Heart left ventricle (tissue), 16 donors: ENCODE data around the gene DSG1. TPM values are rescaled to one million over a fixed set of nuclear protein-coding genes. Genes with fewer than 3 reads are reported as not detected.

ENCODE experiments used
- ATAC-seq, 4 donors: fragments of 200-7000 bp; cut with Tn5 transposase; one replicate each; pipeline ENCODE4 v1.9.1; 2020 to 2022; ENCODE audit warnings: moderate library complexity in 4 of 4, mild to moderate bottlenecking in 3 of 4, moderate number of reproducible peaks in 1 of 4
- DNase-seq, 5 donors: peaks; one replicate each; pipeline ENCODE4 v3.0.0-alpha.2; 2020
- H3K27ac ChIP-seq, 12 donors: fragments of 200-600 bp; sonication (generic) in 4 of 12; one replicate each; pipeline versions ENCODE4 v1.5.0 to v1.8.0; 2016 to 2022; ENCODE audit warnings: mild to moderate bottlenecking in 2 of 12
- H3K27me3 ChIP-seq, 9 donors: fragments of 200-600 bp; sonication (generic) in 2 of 9; one replicate each; pipeline versions ENCODE4 v1.5.1 to v1.8.0; 2016 to 2022; ENCODE audit warnings: mild to moderate bottlenecking in 3 of 9
- H3K36me3 ChIP-seq, 9 donors: fragments of 200-600 bp; sonication (generic) in 2 of 9; one replicate each; pipeline versions ENCODE4 v1.5.0 to v1.8.0; 2018 to 2022; ENCODE audit warnings: mild to moderate bottlenecking in 2 of 9
- H3K4me1 ChIP-seq, 12 donors: fragments of 200-600 bp; sonication (generic) in 4 of 12; one replicate each; pipeline versions ENCODE4 v1.5.0 to v1.8.0; 2016 to 2022; ENCODE audit warnings: mild to moderate bottlenecking in 3 of 12
- H3K4me3 ChIP-seq, 12 donors: fragments of 200-600 bp; sonication (generic) in 4 of 12; one replicate each; pipeline versions ENCODE4 v1.5.0 to v1.8.0; 2017 to 2022; ENCODE audit warnings: mild to moderate bottlenecking in 9 of 12, moderate library complexity in 4 of 12
- H3K9me3 ChIP-seq, 12 donors: fragments of 200-600 bp; sonication (generic) in 4 of 12; one replicate each; pipeline versions ENCODE4 v1.5.0 to v1.8.0; 2016 to 2022; ENCODE audit warnings: mild to moderate bottlenecking in 1 of 12
- CTCF ChIP-seq, 12 donors: fragments of 200-600 bp; sonication (generic) in 4 of 12; IDR thresholded peaks; one replicate each; pipeline versions ENCODE4 v1.5.0 to v1.8.0; 2018 to 2022; ENCODE audit warnings: antibody characterized with exemption in 12 of 12, mild to moderate bottlenecking in 5 of 12
- POLR2A ChIP-seq, 2 donors: fragments of 450-650 bp; IDR thresholded peaks; one replicate each; pipeline ENCODE4 v1.6.1; 2017; ENCODE audit warnings: antibody characterized with exemption in 2 of 2, mild to moderate bottlenecking in 2 of 2, moderate library complexity in 2 of 2
- WGBS, 4 donors: extraction: QIAGEN DNeasy Blood & Tissue Kit in 2 of 4; methylation state at CpG; one replicate each; pipeline versions ENCODE4 v1.1.5 to v1.1.7; 2013 to 2018; 5-methylcytosine and 5-hydroxymethylcytosine counted together
- intact Hi-C, 10 donors: fragments of 100-400 bp; cut with DNase I; formaldehyde crosslinking; loops; one replicate each; pipeline versions ENCODE4 v1.11.1 to v1.14.2; 2022
- polyA plus RNA-seq, 2 donors: library from polyadenylated mRNA; stranded (reverse); fragments of 200-250 nt; gene quantifications; one replicate each; pipeline ENCODE4 v1.2.3, GENCODE V29; 2013
- total RNA-seq, 9 donors: library from RNA; depleted of rRNA in 2 of 9; stranded (reverse); fragments of >200 nt in 2 of 9; fragmentation: NEBNext Ultra II Directional in 3 of 9; extraction: Animal tissue kit (Norgen Biotek cat#: 25700) in 3 of 9; gene quantifications; one replicate each; pipeline versions ENCODE4 v1.1.0 to v1.2.4, GENCODE V29; 2016 to 2023
- donor health status: ischemic (EF 13 %, LVEDD 7.1; RV severe dilation, severe dysfunction).
- donor health status: healthy with polysubstance abuse.
- donor health status: DM: no; HTN: yes; CAD: no.
- donor health status: DM: no; HTN: no; CAD: no.
- donor health status: ischemic (EF 25% LVEDD 6.9; RV normal size, moderate dysfunction).
- donor health status: ischemic (EF 25% LVEDD 5.7; RV mildly dilated, moderate dysfunction).
- donor health status: healthy.
- donor health status: DM: yes; HTN: yes; CAD: no.
- donor health status: ischemic (EF 35%, LVEDD 5.7; RV mildly dilated, moderate dysfunction).
- donor health status: nonischemic (EF 11% LVEDD 7.7; RV severe dilation, severe dysfunction).
- donor health status: DM: yes; HTN: yes; CAD: no.
- donor health status: PGD.
- donor health status: ischemic (EF 29% LVEDD 5.4; RV normal size, mild dysfunction).
- donor health status: nonischemic (EF 23%, LVEDD 6.1; RV moderate dilation, normal function).

Gene DSG1
- total and polyA plus RNA-seq, 11 donors: 0.14 to 5.6 (median 0.93) TPM; not detected in 1

GRCh38 chr18:31303771-31304170, 14.2 kb upstream of the DSG1 start:
- no peaks in the 10 kb centered on the region for H3K36me3 ChIP-seq
- H3K4me1 ChIP-seq: peaks cover 0 to 14% (median 3%) of the 10 kb centered on the region in 12 donors
- DNase-seq (no peak), ATAC-seq (no peak)
- no peak overlapping the region for H3K4me3 ChIP-seq
- H3K27ac ChIP-seq: no peak overlapping the region
- no peak for TF ChIP-seq CTCF (IDR thresholded peaks at IDR 0.05)
- TF ChIP-seq POLR2A (IDR thresholded peaks at IDR 0.05): no peak
- H3K27me3 ChIP-seq: no peaks in the 10 kb centered on the region
- no peaks in the 10 kb centered on the region for H3K9me3 ChIP-seq
- intact Hi-C loops: loop anchor here in 3 of 10 donors (10.0 kb wide), 2 partner anchors 59 to 71 kb away; partner anchors contain the start of gene DSG4 (in 1 of the 3)
- WGBS, 4 donors: 83 to 92% (median 85%) methylated on average over 3 of the region's 3 CpGs

- Histone ChIP-seq H3K36me3 (no peaks in the 10 kb centered on the region), H3K4me3 (no peak overlapping the region), H3K9me3 (no peaks in the 10 kb centered on the region), H3K4me1 (no peaks in the 10 kb centered on the region), H3K27me3 (no peaks in the 10 kb centered on the region), H3K27ac (no peak overlapping the region)
- TF ChIP-seq POLR2A (IDR thresholded peaks at IDR 0.05): no peak
- no peak for TF ChIP-seq CTCF (IDR thresholded peaks at IDR 0.05)
- DNase-seq (no peak), ATAC-seq (no peak)
- intact Hi-C loops: loop anchor here in 3 of 10 donors (10.0 kb wide), 2 partner anchors 64 to 66 kb away; partner anchors contain the start of gene DSG4 (in 1 of the 3)
- 92 to 96% (median 95%) methylated on average over 2 of the region's 2 CpGs for WGBS, 4 donors
Measured at GRCh38 chr18:31309115-31309514, 8.8 kb upstream of the DSG1 start.

- Histone ChIP-seq H3K9me3 (no peaks in the 10 kb centered on the region), H3K4me1 (no peaks in the 10 kb centered on the region), H3K4me3 (no peak overlapping the region), H3K27ac (no peak overlapping the region), H3K36me3 (no peaks in the 10 kb centered on the region), H3K27me3 (no peaks in the 10 kb centered on the region)
- ATAC-seq (peak in 2 of 4 donors; percentile 24 to 39), DNase-seq (no peak)
- intact Hi-C loops: loop anchor here in 1 of 10 donors (10.0 kb wide), 1 partner anchor 62 kb away; no protein-coding TSS in a partner anchor
- TF ChIP-seq POLR2A (IDR thresholded peaks at IDR 0.05) (no peak), CTCF (IDR thresholded peaks at IDR 0.05) (no peak)
- 34 to 48% (median 41%) methylated on average over 4 of the region's 4 CpGs for WGBS, 4 donors
Measured at GRCh38 chr18:31316974-31317373, 986 bp upstream of the DSG1 start.

- intact Hi-C loops: no loop called here
- Histone ChIP-seq H3K27ac (no peak overlapping the region), H3K4me1 (peaks cover 0 to 8% (median 0%) of the 10 kb centered on the region in 12 donors), H3K36me3 (no peaks in the 10 kb centered on the region), H3K27me3 (no peaks in the 10 kb centered on the region), H3K9me3 (no peaks in the 10 kb centered on the region), H3K4me3 (no peak overlapping the region)
- ATAC-seq: no peak
- 54 to 75% (median 71%) methylated on average over 2 of the region's 2 CpGs for WGBS, 4 donors
- no peak for DNase-seq
- TF ChIP-seq CTCF (IDR thresholded peaks at IDR 0.05) (no peak), POLR2A (IDR thresholded peaks at IDR 0.05) (no peak)
Measured at GRCh38 chr18:31321719-31322118, 3.8 kb downstream of the DSG1 start.
